ENCODE results near the gene S100A13. TPM values are rescaled to one million over a fixed set of nuclear protein-coding genes. Genes with fewer than 3 reads are reported as not detected.
"Not testable (repeated sequence)": the region's sequence is repeated elsewhere in the genome, so short reads cannot be mapped to it uniquely, and the experiment has no call there.

Gene S100A13
- total RNA-seq, 1 donor from 2014 or later, result 83.0 TPM

DNA sequence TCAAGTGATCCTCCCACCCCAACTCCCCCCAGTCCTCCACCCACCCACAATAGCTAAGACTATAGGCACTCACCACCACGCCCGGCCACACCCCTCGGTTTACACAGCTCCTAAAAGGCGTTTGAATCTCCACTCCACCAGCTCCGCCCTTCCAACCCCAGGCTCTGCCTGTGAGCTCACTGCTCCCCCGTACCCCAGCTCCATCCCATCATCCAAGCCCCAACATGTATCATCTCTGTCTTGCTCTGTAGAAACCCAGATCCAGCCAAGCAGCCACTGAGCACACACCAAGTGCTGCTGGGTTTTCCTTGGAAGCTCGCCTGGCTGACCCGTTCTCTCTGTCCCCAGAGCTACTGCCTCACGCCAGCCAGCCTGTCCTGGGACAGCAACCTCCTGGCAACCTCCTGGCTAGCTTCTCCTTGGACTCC lies 49.7 kb downstream of the S100A13 start:
- H3K27ac ChIP-seq, result no peak overlapping the region
- no peaks in the 10 kb centered on the region for H3K9me3 ChIP-seq
- no peaks in the 10 kb centered on the region for H3K36me3 ChIP-seq
- H3K27me3 ChIP-seq (ENCODE audit: low read depth), result no peaks in the 10 kb centered on the region
- DNase-seq, result peak; percentile 53
- peaks cover 13% of the 10 kb centered on the region for H3K4me1 ChIP-seq
- no peak for TF ChIP-seq CTCF (IDR thresholded peaks at IDR 0.05)
- intact Hi-C loops (cut with DNase I), result no loop called here
- H3K4me3 ChIP-seq, result no peak overlapping the region
- ATAC-seq, result peak; percentile 43 to 56

- intact Hi-C loops (cut with DNase I), result no loop called here
- no peak for DNase-seq
- Histone ChIP-seq H3K4me1 (peaks cover 18% of the 10 kb centered on the region), H3K36me3 (no peaks in the 10 kb centered on the region), H3K9me3 (no peaks in the 10 kb centered on the region), H3K27ac (no peak overlapping the region), H3K27me3 (ENCODE audit: low read depth) (no peaks in the 10 kb centered on the region), H3K4me3 (no peak overlapping the region)
- ATAC-seq, result no peak
- no peak for TF ChIP-seq CTCF (IDR thresholded peaks at IDR 0.05)
Measured at GRCh38 chr1:153577138-153577537, 50.2 kb downstream of the S100A13 start.

DNA sequence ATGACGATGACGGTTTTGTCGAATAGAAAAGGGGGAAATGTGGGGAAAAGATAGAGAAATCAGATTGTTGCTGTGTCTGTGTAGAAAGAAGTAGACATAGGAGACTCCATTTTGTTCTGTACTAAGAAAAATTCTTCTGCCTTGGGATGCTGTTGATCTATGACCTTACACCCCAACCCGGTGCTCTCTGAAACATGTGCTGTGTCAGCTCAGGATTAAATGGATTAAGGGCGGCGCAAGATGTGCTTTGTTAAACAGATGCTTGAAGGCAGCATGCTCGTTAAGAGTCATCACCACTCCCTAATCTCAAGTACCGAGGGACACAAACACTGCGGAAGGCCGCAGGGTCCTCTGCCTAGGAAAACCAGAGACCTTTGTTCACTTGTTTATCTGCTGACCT lies 51.8 kb downstream of the S100A13 start:
- DNase-seq; H3K9me3 ChIP-seq; H3K4me3 ChIP-seq; H3K27ac ChIP-seq; intact Hi-C loops (cut with DNase I); H3K27me3 ChIP-seq (ENCODE audit: low read depth); ATAC-seq; H3K36me3 ChIP-seq: not testable (repeated sequence)
- H3K4me1 ChIP-seq, result peaks cover 18% of the 10 kb centered on the region

- H3K27me3 ChIP-seq (ENCODE audit: low read depth); H3K4me3 ChIP-seq; H3K9me3 ChIP-seq; DNase-seq; H3K36me3 ChIP-seq; ATAC-seq; intact Hi-C loops (cut with DNase I); H3K27ac ChIP-seq: not testable (repeated sequence)
- peaks cover 18% of the 10 kb centered on the region for H3K4me1 ChIP-seq
Measured at GRCh38 chr1:153575081-153575491, 52.2 kb downstream of the S100A13 start.

GRCh38 chr1:153573351-153573750 lies 54.0 kb downstream of the S100A13 start:
- Histone ChIP-seq H3K27me3 (ENCODE audit: low read depth) (no peaks in the 10 kb centered on the region), H3K4me3 (no peak overlapping the region), H3K36me3 (no peaks in the 10 kb centered on the region), H3K27ac (peak overlapping the region; percentile 34), H3K9me3 (no peaks in the 10 kb centered on the region), H3K4me1 (peaks cover 26% of the 10 kb centered on the region)
- peak; percentile 9 to 17 for ATAC-seq
- no peak for DNase-seq
- intact Hi-C loops (cut with DNase I), result no loop called here
- TF ChIP-seq CTCF (IDR thresholded peaks at IDR 0.05), result no peak

DNA sequence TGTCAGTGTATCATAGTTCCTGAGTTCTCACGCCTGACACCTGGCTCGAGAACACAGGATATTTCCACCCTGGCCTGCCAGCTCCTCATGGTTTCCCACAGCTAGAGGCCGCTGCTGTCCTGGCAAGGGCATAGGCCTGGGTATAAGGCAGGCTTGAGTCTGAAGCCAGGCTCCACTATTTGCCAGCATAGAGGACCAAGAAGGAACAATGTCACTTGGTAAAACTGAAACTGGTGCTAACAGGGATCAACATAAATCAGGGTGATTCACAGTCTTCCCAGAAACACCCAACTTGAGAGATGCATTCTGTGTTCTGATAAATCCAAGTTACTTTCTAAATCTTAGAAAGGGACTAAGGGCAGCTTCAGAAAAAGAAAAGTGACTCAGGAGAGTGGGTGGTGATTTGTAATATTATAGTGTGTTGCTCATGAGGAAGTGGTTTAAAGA lies 54.7 kb downstream of the S100A13 start:
- ATAC-seq (peak; percentile 86 to 90), DNase-seq (peak; percentile 89)
- H3K27me3 ChIP-seq (ENCODE audit: low read depth), result no peaks in the 10 kb centered on the region
- H3K9me3 ChIP-seq, result no peaks in the 10 kb centered on the region
- peak; percentile 91 for TF ChIP-seq CTCF (IDR thresholded peaks at IDR 0.05)
- no peaks in the 10 kb centered on the region for H3K36me3 ChIP-seq
- intact Hi-C loops (cut with DNase I), result no loop called here
- H3K4me3 ChIP-seq, result no peak overlapping the region
- H3K4me1 ChIP-seq, result peaks cover 33% of the 10 kb centered on the region
- H3K27ac ChIP-seq, result peak overlapping the region; percentile 34

GRCh38 chr1:153571706-153572105 lies 55.6 kb downstream of the S100A13 start:
- no peak for ATAC-seq
- DNase-seq, result no peak
- Histone ChIP-seq H3K4me3 (no peak overlapping the region), H3K36me3 (no peaks in the 10 kb centered on the region), H3K9me3 (no peaks in the 10 kb centered on the region), H3K27me3 (ENCODE audit: low read depth) (no peaks in the 10 kb centered on the region), H3K4me1 (peaks cover 42% of the 10 kb centered on the region), H3K27ac (no peak overlapping the region)
- TF ChIP-seq CTCF (IDR thresholded peaks at IDR 0.05), result no peak
- intact Hi-C loops (cut with DNase I), result no loop called here

Measured in lower lobe of right lung (tissue), 2 donors.